Measurements from ENCODE around the gene EDN2. TPM values are rescaled to one million over a fixed set of nuclear protein-coding genes. Genes with fewer than 3 reads are reported as not detected.

The EDN2 gene
- total RNA-seq, 1 experiment from 2014 or later, result not detected

- BruUV-seq (replicated peaks), result no TSS peak
- TF ChIP-seq EZH2 (IDR thresholded peaks at IDR 0.05; ENCODE audit: borderline replicate concordance, low read depth, low read length, poor library complexity, severe bottlenecking), result no peak
- no peaks in the 10 kb centered on the region for H3K27me3 ChIP-seq (replicated peaks; ENCODE audit: insufficient read depth, low read depth, low read length, poor library complexity)
- DNase-seq (ENCODE audit: low spot score), result no peak
- H3K4me3 ChIP-seq (ENCODE audit: low read depth, low read length, poor library complexity, severe bottlenecking), result no peak overlapping the region
- ChIA-PET POLR2A (ENCODE audit: low non-redundant PET) (no interaction called here), CTCF (interaction anchor here (3.9 kb wide), 1 partner anchor 151 kb away, joined by 19 read pairs; no protein-coding TSS in a partner anchor)
- no peaks in the 10 kb centered on the region for H3K9me3 ChIP-seq (ENCODE audit: low read depth, low read length, poor library complexity, severe bottlenecking)
- no peak overlapping the region for H3K27ac ChIP-seq (ENCODE audit: low read depth, low read length, poor library complexity, severe bottlenecking)
- H3K4me1 ChIP-seq (ENCODE audit: insufficient read depth, low read length, poor library complexity, severe bottlenecking), result no peaks in the 10 kb centered on the region
- no peaks in the 10 kb centered on the region for H3K36me3 ChIP-seq (ENCODE audit: insufficient read depth, low read length, poor library complexity, severe bottlenecking)
- intact Hi-C loops (cut with micrococcal nuclease; ENCODE audit: unreplicated experiment), result loop anchor here (5.0 kb wide), 2 partner anchors 122 to 152 kb away; no protein-coding TSS in a partner anchor
Observed at GRCh38 chr1:41434306-41434705, 50.2 kb downstream of the EDN2 start.

- H3K4me3 ChIP-seq (ENCODE audit: low read depth, low read length, poor library complexity, severe bottlenecking), result no peak overlapping the region
- intact Hi-C loops (cut with micrococcal nuclease; ENCODE audit: unreplicated experiment), result loop anchor here (1.0 to 5.0 kb wide), 3 partner anchors 121 to 165 kb away; no protein-coding TSS in a partner anchor
Observed at GRCh38 chr1:41433501-41433900, 51.0 kb downstream of the EDN2 start.

GRCh38 chr1:41432481-41433280, 51.8 kb downstream of the EDN2 start:
- no TSS peak for BruUV-seq (replicated peaks)
- POLR2A ChIA-PET (ENCODE audit: low non-redundant PET), result no interaction called here

More at GRCh38 chr1:41433501-41433900, 51.0 kb downstream of the EDN2 start:
- Histone ChIP-seq H3K4me1 (ENCODE audit: insufficient read depth, low read length, poor library complexity, severe bottlenecking) (no peaks in the 10 kb centered on the region), H3K27me3 (replicated peaks; ENCODE audit: insufficient read depth, low read depth, low read length, poor library complexity) (no peaks in the 10 kb centered on the region), H3K9me3 (ENCODE audit: low read depth, low read length, poor library complexity, severe bottlenecking) (no peaks in the 10 kb centered on the region), H3K36me3 (ENCODE audit: insufficient read depth, low read length, poor library complexity, severe bottlenecking) (no peaks in the 10 kb centered on the region), H3K27ac (ENCODE audit: low read depth, low read length, poor library complexity, severe bottlenecking) (no peak overlapping the region)
- CTCF ChIA-PET, result interaction anchor here (3.9 kb wide), 1 partner anchor 151 kb away, joined by 19 read pairs; no protein-coding TSS in a partner anchor
- POLR2A ChIA-PET (ENCODE audit: low non-redundant PET), result interaction anchor here (0.6 kb wide), 1 partner anchor 1165 kb away, joined by 13 read pairs; no protein-coding TSS in a partner anchor
- no peak for DNase-seq (ENCODE audit: low spot score)
- TF ChIP-seq, protein P1, sequence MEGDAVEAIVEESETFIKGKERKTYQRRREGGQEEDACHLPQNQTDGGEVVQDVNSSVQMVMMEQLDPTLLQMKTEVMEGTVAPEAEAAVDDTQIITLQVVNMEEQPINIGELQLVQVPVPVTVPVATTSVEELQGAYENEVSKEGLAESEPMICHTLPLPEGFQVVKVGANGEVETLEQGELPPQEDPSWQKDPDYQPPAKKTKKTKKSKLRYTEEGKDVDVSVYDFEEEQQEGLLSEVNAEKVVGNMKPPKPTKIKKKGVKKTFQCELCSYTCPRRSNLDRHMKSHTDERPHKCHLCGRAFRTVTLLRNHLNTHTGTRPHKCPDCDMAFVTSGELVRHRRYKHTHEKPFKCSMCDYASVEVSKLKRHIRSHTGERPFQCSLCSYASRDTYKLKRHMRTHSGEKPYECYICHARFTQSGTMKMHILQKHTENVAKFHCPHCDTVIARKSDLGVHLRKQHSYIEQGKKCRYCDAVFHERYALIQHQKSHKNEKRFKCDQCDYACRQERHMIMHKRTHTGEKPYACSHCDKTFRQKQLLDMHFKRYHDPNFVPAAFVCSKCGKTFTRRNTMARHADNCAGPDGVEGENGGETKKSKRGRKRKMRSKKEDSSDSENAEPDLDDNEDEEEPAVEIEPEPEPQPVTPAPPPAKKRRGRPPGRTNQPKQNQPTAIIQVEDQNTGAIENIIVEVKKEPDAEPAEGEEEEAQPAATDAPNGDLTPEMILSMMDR (conservative IDR thresholded peaks at IDR 0.05; ENCODE audit: low read depth, low read length), result no peak
- no peak for TF ChIP-seq EZH2 (IDR thresholded peaks at IDR 0.05; ENCODE audit: borderline replicate concordance, low read depth, low read length, poor library complexity, severe bottlenecking)
- BruUV-seq (replicated peaks), result no TSS peak

More at GRCh38 chr1:41432481-41433280, 51.8 kb downstream of the EDN2 start:
- CTCF ChIA-PET, result interaction anchor here (0.6 to 3.9 kb wide), 5 partner anchors 91 to 313 kb away, joined by 3 to 19 read pairs (median 3); no protein-coding TSS in a partner anchor
- TF ChIP-seq EZH2 (IDR thresholded peaks at IDR 0.05; ENCODE audit: borderline replicate concordance, low read depth, low read length, poor library complexity, severe bottlenecking), result no peak
- TF ChIP-seq, protein P1 (conservative IDR thresholded peaks at IDR 0.05; ENCODE audit: low read depth, low read length), result peak; percentile 96
- Histone ChIP-seq H3K9me3 (ENCODE audit: low read depth, low read length, poor library complexity, severe bottlenecking) (no peaks in the 10 kb centered on the region), H3K4me3 (ENCODE audit: low read depth, low read length, poor library complexity, severe bottlenecking) (no peak overlapping the region), H3K27me3 (replicated peaks; ENCODE audit: insufficient read depth, low read depth, low read length, poor library complexity) (no peaks in the 10 kb centered on the region), H3K36me3 (ENCODE audit: insufficient read depth, low read length, poor library complexity, severe bottlenecking) (no peaks in the 10 kb centered on the region), H3K27ac (ENCODE audit: low read depth, low read length, poor library complexity, severe bottlenecking) (no peak overlapping the region), H3K4me1 (ENCODE audit: insufficient read depth, low read length, poor library complexity, severe bottlenecking) (no peaks in the 10 kb centered on the region)
- DNase-seq (ENCODE audit: low spot score), result peak; percentile 65
- intact Hi-C loops (cut with micrococcal nuclease; ENCODE audit: unreplicated experiment), result loop anchor here (1.0 to 5.0 kb wide), 3 partner anchors 120 to 164 kb away; no protein-coding TSS in a partner anchor
